Trophoblast cell (in vitro differentiated cells and primary cell): Measurements from ENCODE around the gene AQP6.

Experiments
- DNase-seq, 2 donors: peaks; one replicate each; pipeline ENCODE4 v3.0.0-alpha.2; 2016
- H2AFZ ChIP-seq: 2 replicates; pipeline ENCODE4 v1.6.1; 2013; ENCODE audit warnings: low read length, moderate library complexity, mild to moderate bottlenecking; ENCODE audit not compliant: insufficient read depth, poor library complexity
- H2AK5ac ChIP-seq: 2 replicates; pipeline ENCODE4 v1.6.1; 2013; ENCODE audit warnings: mild to moderate bottlenecking, low read length
- H2BK120ac ChIP-seq: 2 replicates; pipeline ENCODE4 v1.6.1; 2013; ENCODE audit warnings: low read length, mild to moderate bottlenecking, moderate library complexity; ENCODE audit not compliant: insufficient read depth, poor library complexity
- H2BK12ac ChIP-seq: 2 replicates; pipeline ENCODE4 v1.6.1; 2013; ENCODE audit warnings: mild to moderate bottlenecking, low read length, moderate library complexity
- H2BK5ac ChIP-seq: 2 replicates; pipeline ENCODE4 v1.6.1; 2013; ENCODE audit warnings: low read length, low read depth, moderate library complexity, mild to moderate bottlenecking; ENCODE audit not compliant: poor library complexity
- H3K14ac ChIP-seq: 2 replicates; pipeline ENCODE4 v1.6.1; 2013; ENCODE audit warnings: mild to moderate bottlenecking, low read length
- H3K18ac ChIP-seq: 2 replicates; pipeline ENCODE4 v1.6.1; 2013; ENCODE audit warnings: mild to moderate bottlenecking, low read length
- H3K23ac ChIP-seq: 2 replicates; pipeline ENCODE4 v1.6.1; 2013; ENCODE audit warnings: low read length
- H3K27ac ChIP-seq: 2 replicates; pipeline ENCODE4 v1.5.1; 2013; ENCODE audit warnings: low read depth, mild to moderate bottlenecking, inconsistent platforms, low read length, moderate library complexity
- H3K27me3 ChIP-seq: 2 replicates; pipeline ENCODE4 v1.6.1; 2013; ENCODE audit warnings: inconsistent platforms, mild to moderate bottlenecking, low read length, moderate library complexity; ENCODE audit not compliant: insufficient read depth
- H3K36me3 ChIP-seq, 2 experiments: 1 replicate in 1 of 2; 2 replicates in 1 of 2; pipeline ENCODE4 v1.6.1; 2013; ENCODE audit warnings: low read length in 2 of 2, mild to moderate bottlenecking in 2 of 2, moderate library complexity in 1 of 2; ENCODE audit not compliant: insufficient read depth in 2 of 2, control insufficient read depth in 1 of 2
- H3K4ac ChIP-seq: 2 replicates; pipeline ENCODE4 v1.6.1; 2013; ENCODE audit warnings: low read depth, mild to moderate bottlenecking, low read length, moderate library complexity
- H3K4me1 ChIP-seq, 2 experiments: 1 replicate in 1 of 2; 2 replicates in 1 of 2; pipeline ENCODE4 v1.6.1; 2013; ENCODE audit warnings: low read length in 2 of 2, mild to moderate bottlenecking in 2 of 2, moderate library complexity in 1 of 2; ENCODE audit not compliant: insufficient read depth in 2 of 2, control insufficient read depth in 1 of 2
- H3K4me2 ChIP-seq: 2 replicates; pipeline ENCODE4 v1.6.1; 2013; ENCODE audit warnings: inconsistent platforms, mild to moderate bottlenecking, low read length, moderate library complexity
- H3K4me3 ChIP-seq: 2 replicates; pipeline ENCODE4 v1.5.1; 2013; ENCODE audit warnings: mild to moderate bottlenecking, low read depth, low read length, inconsistent platforms
- H3K79me1 ChIP-seq: one replicate; pipeline ENCODE4 v1.6.1; 2013; ENCODE audit warnings: low read length
- H3K79me2 ChIP-seq: 2 replicates; pipeline ENCODE4 v1.6.1; 2013; ENCODE audit warnings: low read length, mild to moderate bottlenecking; ENCODE audit not compliant: control insufficient read depth, insufficient read depth, poor library complexity
- H3K9ac ChIP-seq: 2 replicates; pipeline ENCODE4 v1.6.1; 2013; ENCODE audit warnings: mild to moderate bottlenecking, low read length
- H3K9me3 ChIP-seq: 2 replicates; pipeline ENCODE4 v1.6.1; 2013; ENCODE audit warnings: low read depth, mild to moderate bottlenecking, control low read depth, inconsistent platforms, low read length; ENCODE audit not compliant: insufficient read depth
- H4K12ac ChIP-seq: 2 replicates; pipeline ENCODE4 v1.6.1; 2013; ENCODE audit warnings: low read depth, mild to moderate bottlenecking, low read length, moderate library complexity
- H4K8ac ChIP-seq: 2 replicates; pipeline ENCODE4 v1.6.1; 2013; ENCODE audit warnings: low read depth, mild to moderate bottlenecking, low read length, moderate library complexity
- H4K91ac ChIP-seq: one replicate; pipeline ENCODE4 v1.6.1; 2013; ENCODE audit warnings: low read depth, mild to moderate bottlenecking, low read length, moderate library complexity
- WGBS: extraction: QIAGEN DNeasy Blood & Tissue Kit; methylation state at CpG from one replicate; pipeline ENCODE4 v1.1.7; 2013; ENCODE audit warnings: missing lambda C conversion rate; ENCODE audit not compliant: insufficient read length, insufficient coverage; ENCODE audit errors: extremely low coverage; 5-methylcytosine and 5-hydroxymethylcytosine counted together

The AQP6 gene

GRCh38 chr12:49967042-49967776 lies 5.5 kb upstream of the AQP6 start:
- H3K9me3 ChIP-seq = peaks cover 4% of the 10 kb centered on the region
- H4K8ac ChIP-seq = no peak overlapping the region

GRCh38 chr12:49967777-49968250 lies 4.9 kb upstream of the AQP6 start:
- no peak overlapping the region for H2AK5ac ChIP-seq
- H2AFZ ChIP-seq = no peak overlapping the region
- H3K4me2 ChIP-seq = peak overlapping the region; percentile 53
- no peak overlapping the region for H2BK120ac ChIP-seq
- H3K4me3 ChIP-seq = no peak overlapping the region
- H3K18ac ChIP-seq = no peak overlapping the region
- no peak overlapping the region for H4K91ac ChIP-seq
- no peak overlapping the region for H4K12ac ChIP-seq
- H3K27me3 ChIP-seq = peaks cover 14% of the 10 kb centered on the region
- no peak overlapping the region for H3K4ac ChIP-seq
- H3K14ac ChIP-seq = no peak overlapping the region
- no peak overlapping the region for H3K9ac ChIP-seq
- no CpG with 5 or more reads among the region's 15 CpGs for WGBS
- H2BK5ac ChIP-seq = no peak overlapping the region
- DNase-seq = no peak
- peaks cover 4% of the 10 kb centered on the region for H3K9me3 ChIP-seq
- H3K79me1 ChIP-seq = no peaks in the 10 kb centered on the region
- no peak overlapping the region for H3K27ac ChIP-seq
- H4K8ac ChIP-seq = no peak overlapping the region
- H3K36me3 ChIP-seq = no peaks in the 10 kb centered on the region
- H3K23ac ChIP-seq = no peak overlapping the region
- H2BK12ac ChIP-seq = no peak overlapping the region
- peaks cover 3 to 7% of the 10 kb centered on the region in 2 experiments for H3K4me1 ChIP-seq
- no peaks in the 10 kb centered on the region for H3K79me2 ChIP-seq

More at GRCh38 chr12:49967042-49967776, 5.5 kb upstream of the AQP6 start:
- Histone ChIP-seq H3K4me1 (peaks cover 3 to 7% of the 10 kb centered on the region in 2 experiments), H3K4me2 (peak overlapping the region; percentile 53), H4K12ac (no peak overlapping the region), H3K79me1 (no peaks in the 10 kb centered on the region), H3K27ac (no peak overlapping the region), H3K14ac (no peak overlapping the region), H2BK12ac (no peak overlapping the region), H2AFZ (peak overlapping the region; percentile 14), H2BK120ac (no peak overlapping the region), H3K27me3 (peaks cover 19% of the 10 kb centered on the region), H3K4me3 (no peak overlapping the region), H3K18ac (no peak overlapping the region), H2AK5ac (no peak overlapping the region), H3K4ac (no peak overlapping the region), H2BK5ac (no peak overlapping the region), H3K79me2 (no peaks in the 10 kb centered on the region), H3K23ac (no peak overlapping the region), H4K91ac (no peak overlapping the region), H3K36me3 (no peaks in the 10 kb centered on the region), H3K9ac (no peak overlapping the region)
- peak; percentile 85 to 92 for DNase-seq
- WGBS = no CpG with 5 or more reads among the region's 40 CpGs

- Histone ChIP-seq H3K18ac (no peak overlapping the region), H3K27ac (no peak overlapping the region), H2AK5ac (no peak overlapping the region), H4K8ac (no peak overlapping the region), H3K79me2 (no peaks in the 10 kb centered on the region), H3K36me3 (no peaks in the 10 kb centered on the region), H3K4me3 (no peak overlapping the region), H4K91ac (no peak overlapping the region), H3K4me2 (no peak overlapping the region), H3K4me1 (peaks cover 3 to 7% of the 10 kb centered on the region in 2 experiments), H4K12ac (no peak overlapping the region), H3K27me3 (peaks cover 9% of the 10 kb centered on the region), H2AFZ (no peak overlapping the region), H2BK12ac (no peak overlapping the region), H3K79me1 (no peaks in the 10 kb centered on the region), H3K9me3 (peaks cover 4% of the 10 kb centered on the region), H3K14ac (no peak overlapping the region), H2BK120ac (no peak overlapping the region), H3K9ac (no peak overlapping the region), H2BK5ac (no peak overlapping the region), H3K23ac (no peak overlapping the region), H3K4ac (no peak overlapping the region)
- DNase-seq = no peak
- WGBS = no CpG with 5 or more reads among the region's 6 CpGs
Observed at GRCh38 chr12:49968471-49968870, 4.3 kb upstream of the AQP6 start.

GRCh38 chr12:49969027-49969426 lies 3.7 kb upstream of the AQP6 start:
- Histone ChIP-seq H3K23ac (no peak overlapping the region), H3K36me3 (no peaks in the 10 kb centered on the region), H3K27ac (no peak overlapping the region), H2AFZ (no peak overlapping the region), H2BK12ac (no peak overlapping the region), H3K4me3 (no peak overlapping the region), H4K12ac (no peak overlapping the region), H2AK5ac (no peak overlapping the region), H3K27me3 (peaks cover 4% of the 10 kb centered on the region), H3K9ac (no peak overlapping the region), H4K91ac (no peak overlapping the region), H4K8ac (no peak overlapping the region), H3K4me2 (no peak overlapping the region), H3K14ac (no peak overlapping the region), H3K79me2 (no peaks in the 10 kb centered on the region), H2BK5ac (no peak overlapping the region), H2BK120ac (no peak overlapping the region), H3K79me1 (no peaks in the 10 kb centered on the region), H3K18ac (no peak overlapping the region), H3K4me1 (peaks cover 3 to 7% of the 10 kb centered on the region in 2 experiments), H3K9me3 (peaks cover 4% of the 10 kb centered on the region), H3K4ac (no peak overlapping the region)
- DNase-seq = no peak
- no CpG with 5 or more reads among the region's 5 CpGs for WGBS
